ENCODE data around the gene DMRTA1. TPM values are rescaled to one million over a fixed set of nuclear protein-coding genes. Genes with fewer than 3 reads are reported as not detected.
A peak's percentile ranks its signal among the peaks of the same experiment; 100 is the strongest.

DMRTA1 gene
- total RNA-seq, 1 experiment from 2014 or later, result not detected

DNA sequence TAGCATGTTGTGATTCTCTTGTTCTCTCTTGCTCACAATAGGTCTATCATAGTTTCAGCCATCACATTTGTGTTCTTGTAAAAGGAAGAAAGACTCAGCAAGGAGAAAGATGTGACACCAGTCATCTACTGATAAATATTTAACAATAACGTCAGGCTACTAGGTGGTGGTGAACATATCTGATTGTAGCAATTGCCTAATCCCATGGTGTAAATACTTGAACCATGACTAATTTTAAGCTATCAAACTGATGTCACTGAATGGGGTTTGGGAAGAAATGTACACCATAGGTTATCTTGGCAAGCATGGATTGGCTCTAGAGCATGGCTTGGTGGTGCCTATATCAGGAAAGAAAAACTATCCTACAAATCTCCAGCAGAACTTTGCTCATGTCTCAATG lies 16.6 kb downstream of the DMRTA1 start (continued):
- TF ChIP-seq, protein P1, sequence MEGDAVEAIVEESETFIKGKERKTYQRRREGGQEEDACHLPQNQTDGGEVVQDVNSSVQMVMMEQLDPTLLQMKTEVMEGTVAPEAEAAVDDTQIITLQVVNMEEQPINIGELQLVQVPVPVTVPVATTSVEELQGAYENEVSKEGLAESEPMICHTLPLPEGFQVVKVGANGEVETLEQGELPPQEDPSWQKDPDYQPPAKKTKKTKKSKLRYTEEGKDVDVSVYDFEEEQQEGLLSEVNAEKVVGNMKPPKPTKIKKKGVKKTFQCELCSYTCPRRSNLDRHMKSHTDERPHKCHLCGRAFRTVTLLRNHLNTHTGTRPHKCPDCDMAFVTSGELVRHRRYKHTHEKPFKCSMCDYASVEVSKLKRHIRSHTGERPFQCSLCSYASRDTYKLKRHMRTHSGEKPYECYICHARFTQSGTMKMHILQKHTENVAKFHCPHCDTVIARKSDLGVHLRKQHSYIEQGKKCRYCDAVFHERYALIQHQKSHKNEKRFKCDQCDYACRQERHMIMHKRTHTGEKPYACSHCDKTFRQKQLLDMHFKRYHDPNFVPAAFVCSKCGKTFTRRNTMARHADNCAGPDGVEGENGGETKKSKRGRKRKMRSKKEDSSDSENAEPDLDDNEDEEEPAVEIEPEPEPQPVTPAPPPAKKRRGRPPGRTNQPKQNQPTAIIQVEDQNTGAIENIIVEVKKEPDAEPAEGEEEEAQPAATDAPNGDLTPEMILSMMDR (IDR thresholded peaks at IDR 0.05 in 2 of 3, conservative IDR thresholded peaks at IDR 0.05 in 1 of 3; ENCODE audit: borderline replicate concordance in 1 of 3, insufficient read depth in 1 of 3, low read depth in 2 of 3, low read length in 2 of 3), result no peak
- TF ChIP-seq FOSL1 (IDR thresholded peaks at IDR 0.05; ENCODE audit: low read depth) (no peak), POLR2A (IDR thresholded peaks at IDR 0.05; ENCODE audit: borderline replicate concordance, extremely low read depth, insufficient read depth, insufficient read length) (no peak)
- TF ChIP-seq, protein P2, sequence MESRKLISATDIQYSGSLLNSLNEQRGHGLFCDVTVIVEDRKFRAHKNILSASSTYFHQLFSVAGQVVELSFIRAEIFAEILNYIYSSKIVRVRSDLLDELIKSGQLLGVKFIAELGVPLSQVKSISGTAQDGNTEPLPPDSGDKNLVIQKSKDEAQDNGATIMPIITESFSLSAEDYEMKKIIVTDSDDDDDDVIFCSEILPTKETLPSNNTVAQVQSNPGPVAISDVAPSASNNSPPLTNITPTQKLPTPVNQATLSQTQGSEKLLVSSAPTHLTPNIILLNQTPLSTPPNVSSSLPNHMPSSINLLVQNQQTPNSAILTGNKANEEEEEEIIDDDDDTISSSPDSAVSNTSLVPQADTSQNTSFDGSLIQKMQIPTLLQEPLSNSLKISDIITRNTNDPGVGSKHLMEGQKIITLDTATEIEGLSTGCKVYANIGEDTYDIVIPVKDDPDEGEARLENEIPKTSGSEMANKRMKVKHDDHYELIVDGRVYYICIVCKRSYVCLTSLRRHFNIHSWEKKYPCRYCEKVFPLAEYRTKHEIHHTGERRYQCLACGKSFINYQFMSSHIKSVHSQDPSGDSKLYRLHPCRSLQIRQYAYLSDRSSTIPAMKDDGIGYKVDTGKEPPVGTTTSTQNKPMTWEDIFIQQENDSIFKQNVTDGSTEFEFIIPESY (IDR thresholded peaks at IDR 0.05; ENCODE audit: extremely low read depth, insufficient replicate concordance, low read length), result no peak

GRCh38 chr9:22469928-22470544 lies 23.4 kb downstream of the DMRTA1 start:
- peak; percentile 26 for DNase-seq (ENCODE audit: low read depth, low spot score)
- H3K36me3 ChIP-seq (ENCODE audit: control insufficient read depth in 1 of 2, insufficient read depth in 2 of 2, low read length in 2 of 2), result no peaks in the 10 kb centered on the region
- TF ChIP-seq ZNF274 (IDR thresholded peaks at IDR 0.05; ENCODE audit: low read depth, low read length) (no peak), RAD21 (IDR thresholded peaks at IDR 0.05; ENCODE audit: low read depth) (peak; percentile 72)
- TF ChIP-seq, protein P1 (IDR thresholded peaks at IDR 0.05 in 2 of 3, conservative IDR thresholded peaks at IDR 0.05 in 1 of 3; ENCODE audit: borderline replicate concordance in 1 of 3, insufficient read depth in 1 of 3, low read depth in 2 of 3, low read length in 2 of 3), result peak; percentile 18 to 93 (median 65); a peak in 5 of 6 replicates
- no peak overlapping the region for H3K4me3 ChIP-seq (replicated peaks in 1 of 2; ENCODE audit: low read depth in 1 of 2, low read length in 2 of 2)
- no peaks in the 10 kb centered on the region for H3K9me3 ChIP-seq (ENCODE audit: control insufficient read depth in 1 of 2, insufficient read depth in 1 of 2, low read depth in 1 of 2, low read length in 2 of 2)
- BruUV-seq (replicated peaks), result no TSS peak
- ChIA-PET POLR2A (no interaction called here), CTCF (interaction anchor here (0.7 to 2.6 kb wide), 5 partner anchors 9 to 163 kb away, joined by 3 to 14 read pairs (median 9); no protein-coding TSS in a partner anchor), RAD21 (ENCODE audit: low non-redundant PET in 1 of 2, low total read pairs in 2 of 2, uncharacterized antibody in 2 of 2, unreplicated experiment in 2 of 2) (interaction anchor here in 1 of 2 experiments (0.6 kb wide), 1 partner anchor 1490 kb away, joined by 3 read pairs; no protein-coding TSS in a partner anchor)
- peaks cover 27% of the 10 kb centered on the region for H3K27me3 ChIP-seq (ENCODE audit: insufficient read depth, low read length)
- no peaks in the 10 kb centered on the region for H3K4me1 ChIP-seq (ENCODE audit: control insufficient read depth in 1 of 2, insufficient read depth in 2 of 2, low read length in 2 of 2)
- H2AFZ ChIP-seq (ENCODE audit: low read depth, low read length, poor library complexity, severe bottlenecking), result no peak overlapping the region
- peak; percentile 95 for ATAC-seq
- no peak overlapping the region for H3K4me2 ChIP-seq (ENCODE audit: low read length)
- no peak overlapping the region for H3K27ac ChIP-seq (ENCODE audit: low read depth, low read length)
- no peaks in the 10 kb centered on the region for H3K9me2 ChIP-seq (ENCODE audit: insufficient read depth)
- intact Hi-C loops (cut with micrococcal nuclease), result no loop called here
- no peaks in the 10 kb centered on the region for H4K20me1 ChIP-seq (ENCODE audit: insufficient read depth)
- H3K9ac ChIP-seq (ENCODE audit: low read length), result no peak overlapping the region
- no peaks in the 10 kb centered on the region for H3K79me2 ChIP-seq (ENCODE audit: insufficient read depth, low read length)

Data from HCT116 (cell line).